ENCODE measurements around the gene ULBP1.
"Not testable (repeated sequence)": the region's sequence is repeated elsewhere in the genome, so short reads cannot be mapped to it uniquely, and the experiment has no call there.

Gene ULBP1

GRCh38 chr6:149963462-149964307 lies at the start of gene ULBP1:
TSS of gene ULBP1 (plus strand) at chr6:149963943. CDS start at chr6:149964050, 107 bp downstream.
- DNase-seq (ENCODE audit: low spot score) = peak; percentile 63

GRCh38 chr6:149915970-149916865 lies 47.5 kb upstream of the ULBP1 start:
- DNase-seq (ENCODE audit: low spot score) = no peak

GRCh38 chr6:149917679-149918078 lies 46.1 kb upstream of the ULBP1 start:
- DNase-seq (ENCODE audit: low spot score) = no peak

GRCh38 chr6:149918151-149918905 lies 45.4 kb upstream of the ULBP1 start:
- no peak for DNase-seq (ENCODE audit: low spot score)

GRCh38 chr6:149919126-149919833 lies 44.5 kb upstream of the ULBP1 start:
- not testable (repeated sequence) for DNase-seq (ENCODE audit: low spot score)

- no peak for DNase-seq (ENCODE audit: low spot score)
These were observed 43.9 kb upstream of the ULBP1 start for GRCh38 chr6:149919834-149920225.

- no peak for DNase-seq (ENCODE audit: low spot score)
These were observed 42.4 kb upstream of the ULBP1 start for GRCh38 chr6:149921361-149921760.

GRCh38 chr6:149922091-149922490 lies 41.7 kb upstream of the ULBP1 start:
- DNase-seq (ENCODE audit: low spot score) = not testable (repeated sequence)

- peak; percentile 92 for DNase-seq (ENCODE audit: low spot score)
These were observed 41.0 kb upstream of the ULBP1 start, which contains the start of gene RAET1G for GRCh38 chr6:149922642-149923326. TSS of gene RAET1G (minus strand) at chr6:149923121. CDS start at chr6:149923010, 111 bp downstream.

- no peak for DNase-seq (ENCODE audit: low spot score)
These were observed 40.3 kb upstream of the ULBP1 start for GRCh38 chr6:149923327-149923986.

GRCh38 chr6:149924206-149924932 lies 39.4 kb upstream of the ULBP1 start:
- DNase-seq (ENCODE audit: low spot score) = no peak

- no peak for DNase-seq (ENCODE audit: low spot score)
These were observed 38.9 kb upstream of the ULBP1 start for GRCh38 chr6:149924933-149925252.

GRCh38 chr6:149925253-149925973 lies 38.3 kb upstream of the ULBP1 start:
- peak; percentile 17 for DNase-seq (ENCODE audit: low spot score)

GRCh38 chr6:149925974-149926777 lies 37.6 kb upstream of the ULBP1 start:
- DNase-seq (ENCODE audit: low spot score) = peak; percentile 79

- DNase-seq (ENCODE audit: low spot score) = not testable (repeated sequence)
These were observed 36.7 kb upstream of the ULBP1 start for GRCh38 chr6:149927025-149927424.

- DNase-seq (ENCODE audit: low spot score) = no peak
These were observed 34.3 kb upstream of the ULBP1 start for GRCh38 chr6:149929422-149929821.

- DNase-seq (ENCODE audit: low spot score) = no peak
These were observed 32.2 kb upstream of the ULBP1 start for GRCh38 chr6:149931501-149931900.

- no peak for DNase-seq (ENCODE audit: low spot score)
These were observed 30.7 kb upstream of the ULBP1 start for GRCh38 chr6:149933036-149933435.
